ENCODE results near the gene DLGAP1. TPM values are rescaled to one million over a fixed set of nuclear protein-coding genes. Genes with fewer than 3 reads are reported as not detected.

Gene DLGAP1
- total and polyA plus RNA-seq, 2 of the 8 experiments (the other 6 are each of a cell fraction or from before 2014, with no cell fraction given): 11.8 to 16.9 TPM

- no peak overlapping the region for H4K8ac ChIP-seq (ENCODE audit: extremely low read depth, insufficient read depth, low read length)
- no peak overlapping the region for H4K5ac ChIP-seq (ENCODE audit: insufficient read length, low read depth, low read length)
- CTCF ChIA-PET (ENCODE audit: partially characterized antibody): interaction anchor here (0.6 to 3.1 kb wide), 23 partner anchors 8 to 189 kb away, joined by 3 to 12 read pairs (median 4); no protein-coding TSS in a partner anchor
- H3K9me3 ChIP-seq (ENCODE audit: insufficient read depth in 2 of 2, low read depth in 1 of 2, low read length in 1 of 2): no peaks in the 10 kb centered on the region
- POLR2A ChIA-PET (ENCODE audit: partially characterized antibody): interaction anchor here (1.3 to 2.1 kb wide), 3 partner anchors 14 to 29 kb away, joined by 5 to 9 read pairs (median 8); no protein-coding TSS in a partner anchor
- no peaks in the 10 kb centered on the region for H4K20me1 ChIP-seq (replicated peaks in 1 of 2; ENCODE audit: control insufficient read depth in 1 of 2, insufficient read depth in 2 of 2, low read length in 2 of 2)
- H3K23me2 ChIP-seq (ENCODE audit: low read depth, low read length): no peaks in the 10 kb centered on the region
- peak overlapping the region; percentile 8 for H4K91ac ChIP-seq (replicated peaks; ENCODE audit: insufficient read length, low read length)
- H3K9ac ChIP-seq (replicated peaks in 1 of 4; ENCODE audit: extremely low read depth in 1 of 4, low read depth in 3 of 4, low read length in 3 of 4): no peak overlapping the region
- peak overlapping the region; percentile 44; the same call in 1 of the 2 replicates for H2BK20ac ChIP-seq (ENCODE audit: low read length)
- no peaks in the 10 kb centered on the region for H3K36me3 ChIP-seq (ENCODE audit: control insufficient read depth in 2 of 4, insufficient read depth in 4 of 4, low read length in 3 of 4)
- no peak overlapping the region for H3K4me3 ChIP-seq (ENCODE audit: extremely low read depth in 1 of 4, insufficient read depth in 2 of 4, low read depth in 3 of 4, low read length in 4 of 4)
- FAIRE-seq (no peak), DNase-seq (ENCODE audit: low read depth in 1 of 2, low spot score in 2 of 2) (no peak)
- H3K56ac ChIP-seq (replicated peaks; ENCODE audit: insufficient read length, low read depth, low read length): no peak overlapping the region
- WGBS, 2 experiments (ENCODE audit: extremely low coverage in 1 of 2, insufficient coverage in 1 of 2, insufficient read length in 1 of 2, insufficient replicate concordance in 2 of 2, low coverage in 1 of 2, low lambda C conversion rate in 2 of 2, missing lambda C conversion rate in 1 of 2): 87% methylated on average over 5 of the region's 5 CpGs; no CpG with 5 or more reads in 1 of the 2 experiments
- H3K79me2 ChIP-seq (ENCODE audit: control insufficient read depth in 1 of 2, insufficient read depth in 2 of 2, low read length in 2 of 2): no peaks in the 10 kb centered on the region
- H3K4me2 ChIP-seq (ENCODE audit: insufficient read depth in 1 of 2, low read depth in 2 of 2, low read length in 2 of 2): no peak overlapping the region
- peak overlapping the region; percentile 65 for H3K4ac ChIP-seq (replicated peaks; ENCODE audit: insufficient read length, low read depth, low read length)
- 0 out of 2 replicates have a peak overlapping the region, but pooled peaks have one; percentile 15 for H2AFZ ChIP-seq (ENCODE audit: low read length)
- H2BK12ac ChIP-seq (ENCODE audit: low read depth, low read length): peak overlapping the region; percentile 87; the same call in 1 of the 2 replicates
- H3K79me1 ChIP-seq (ENCODE audit: low read depth, low read length): no peaks in the 10 kb centered on the region
- no peak overlapping the region for H3K23ac ChIP-seq (ENCODE audit: insufficient read length)
- peak overlapping the region; percentile 92; the same call in 1 of the 2 replicates for H2BK15ac ChIP-seq (ENCODE audit: low read length)
- H3K4me1 ChIP-seq (replicated peaks in 1 of 4; ENCODE audit: control insufficient read depth in 3 of 4, insufficient read depth in 4 of 4, low read length in 3 of 4): peaks cover 0 to 7% (median 3%) of the 10 kb centered on the region in 4 experiments; a peak in 4 of 7 replicates
- peak overlapping the region; percentile 55; the same call in 1 of the 2 replicates for H2AK5ac ChIP-seq (ENCODE audit: low read depth, low read length)
- H2BK120ac ChIP-seq (replicated peaks; ENCODE audit: low read depth, low read length): no peak overlapping the region
- no peak overlapping the region for H3K14ac ChIP-seq (ENCODE audit: insufficient read length)
- no peak overlapping the region for H3K27ac ChIP-seq (ENCODE audit: low read depth, low read length)
- H2BK5ac ChIP-seq (ENCODE audit: low read depth, low read length): peak overlapping the region; percentile 73
- H3K27me3 ChIP-seq (replicated peaks in 1 of 4; ENCODE audit: control insufficient read depth in 3 of 4, extremely low read depth in 1 of 4, insufficient read depth in 3 of 4, low read length in 3 of 4): no peaks in the 10 kb centered on the region
- peak overlapping the region; percentile 91 for H3K18ac ChIP-seq (ENCODE audit: extremely low read depth, low read length)
- no peak for TF ChIP-seq TBP (IDR thresholded peaks at IDR 0.05; ENCODE audit: low read depth, low read length)
- TF ChIP-seq, protein P1, sequence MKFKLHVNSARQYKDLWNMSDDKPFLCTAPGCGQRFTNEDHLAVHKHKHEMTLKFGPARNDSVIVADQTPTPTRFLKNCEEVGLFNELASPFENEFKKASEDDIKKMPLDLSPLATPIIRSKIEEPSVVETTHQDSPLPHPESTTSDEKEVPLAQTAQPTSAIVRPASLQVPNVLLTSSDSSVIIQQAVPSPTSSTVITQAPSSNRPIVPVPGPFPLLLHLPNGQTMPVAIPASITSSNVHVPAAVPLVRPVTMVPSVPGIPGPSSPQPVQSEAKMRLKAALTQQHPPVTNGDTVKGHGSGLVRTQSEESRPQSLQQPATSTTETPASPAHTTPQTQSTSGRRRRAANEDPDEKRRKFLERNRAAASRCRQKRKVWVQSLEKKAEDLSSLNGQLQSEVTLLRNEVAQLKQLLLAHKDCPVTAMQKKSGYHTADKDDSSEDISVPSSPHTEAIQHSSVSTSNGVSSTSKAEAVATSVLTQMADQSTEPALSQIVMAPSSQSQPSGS (IDR thresholded peaks at IDR 0.05; ENCODE audit: low read length): no peak
- no peak for TF ChIP-seq JUN (IDR thresholded peaks at IDR 0.05; ENCODE audit: low read depth, low read length)
- no peak for TF ChIP-seq SUZ12 (IDR thresholded peaks at IDR 0.05; ENCODE audit: low read length)
- TF ChIP-seq SIRT6 (IDR thresholded peaks at IDR 0.05; ENCODE audit: low read length): no peak
Measured at GRCh38 chr18:3480827-3481573, 974.1 kb downstream of the DLGAP1 start.
